NCI-H748 (cell line): ENCODE data around the gene PCBD2.
A peak's percentile ranks its signal among the peaks of the same experiment; 100 is the strongest.
"Not testable (repeated sequence)": the region's sequence is repeated elsewhere in the genome, so short reads cannot be mapped to it uniquely, and the experiment has no call there.

Experiments
- DNase-seq: peaks from one replicate; lab custom pipeline; 2025; ENCODE audit not compliant: unreplicated experiment; lab: John Stamatoyannopoulos, UW

The PCBD2 gene

GRCh38 chr5:134905246-134905996, 490 bp downstream of the PCBD2 start:
- DNase-seq: peak; percentile 81

GRCh38 chr5:134906811-134907210, 1.9 kb downstream of the PCBD2 start:
- peak; percentile 25 for DNase-seq

- DNase-seq: not testable (repeated sequence)
Observed at GRCh38 chr5:134910752-134911151, 5.8 kb downstream of the PCBD2 start.

- peak; percentile 2 for DNase-seq
Observed at GRCh38 chr5:134911285-134912206, 6.6 kb downstream of the PCBD2 start.

GRCh38 chr5:134913254-134913653, 8.3 kb downstream of the PCBD2 start:
- no peak for DNase-seq

GRCh38 chr5:134913795-134914194, 8.9 kb downstream of the PCBD2 start:
- no peak for DNase-seq

GRCh38 chr5:134917070-134917815, 12.3 kb downstream of the PCBD2 start:
- peak; percentile 4 for DNase-seq

- no peak for DNase-seq
Observed at GRCh38 chr5:134918861-134919260, 13.9 kb downstream of the PCBD2 start.

GRCh38 chr5:134920848-134921575, 16.1 kb downstream of the PCBD2 start:
- DNase-seq: no peak

GRCh38 chr5:134932508-134932907, 27.6 kb downstream of the PCBD2 start:
- DNase-seq: no peak

- no peak for DNase-seq
Observed at GRCh38 chr5:134934202-134934601, 29.3 kb downstream of the PCBD2 start.

- no peak for DNase-seq
Observed at GRCh38 chr5:134935711-134936602, 31.0 kb downstream of the PCBD2 start.

GRCh38 chr5:134937526-134937925, 32.6 kb downstream of the PCBD2 start:
- no peak for DNase-seq

- DNase-seq: no peak
Observed at GRCh38 chr5:134938030-134938429, 33.1 kb downstream of the PCBD2 start.

GRCh38 chr5:134939500-134939899, 34.6 kb downstream of the PCBD2 start:
- no peak for DNase-seq

GRCh38 chr5:134943547-134943946, 38.6 kb downstream of the PCBD2 start:
- no peak for DNase-seq

- no peak for DNase-seq
Observed at GRCh38 chr5:134944630-134945029, 39.7 kb downstream of the PCBD2 start.

GRCh38 chr5:134945041-134945440, 40.1 kb downstream of the PCBD2 start:
- DNase-seq: no peak

- DNase-seq: no peak
Observed at GRCh38 chr5:134948911-134949310, 44.0 kb downstream of the PCBD2 start.

- no peak for DNase-seq
Observed at GRCh38 chr5:134949316-134949715, 44.4 kb downstream of the PCBD2 start.
